Stimulated activated CD8-positive, alpha-beta memory T cell treated with anti-CD3 and anti-CD28 coated beads, Interleukin-7, amount 100 ng/mL, for 1 hour (primary cell): Measurements from ENCODE around the gene ARTN.

ENCODE experiments used
- DNase-seq, 2 donors: peaks; one replicate each; pipeline ENCODE4 v3.0.0-alpha.2; 2020; ENCODE audit warnings: low read depth in 2 of 2

ARTN gene

GRCh38 chr1:43947061-43947873 is 13.7 kb downstream of the ARTN start:
- DNase-seq = no peak

- no peak for DNase-seq
Observed at GRCh38 chr1:43947874-43948437, 14.4 kb downstream of the ARTN start.

GRCh38 chr1:43949678-43950077 is 16.1 kb downstream of the ARTN start:
- DNase-seq = no peak

GRCh38 chr1:43951021-43951985 is 17.7 kb downstream of the ARTN start:
- DNase-seq = no peak

GRCh38 chr1:43952731-43953346 is 19.2 kb downstream of the ARTN start:
- DNase-seq = no peak

GRCh38 chr1:43953361-43953760 is 19.8 kb downstream of the ARTN start:
- no peak for DNase-seq

- DNase-seq = no peak
Observed at GRCh38 chr1:43954036-43954435, 20.4 kb downstream of the ARTN start.

- DNase-seq = no peak
Observed at GRCh38 chr1:43956234-43956633, 22.6 kb downstream of the ARTN start.

- DNase-seq = no peak
Observed at GRCh38 chr1:43957407-43958040, 23.9 kb downstream of the ARTN start.

- DNase-seq = no peak
Observed at GRCh38 chr1:43958351-43959255, 25.0 kb downstream of the ARTN start.

GRCh38 chr1:43960798-43961197 is 27.2 kb downstream of the ARTN start:
- no peak for DNase-seq

GRCh38 chr1:43961692-43962091 is 28.1 kb downstream of the ARTN start:
- no peak for DNase-seq

- no peak for DNase-seq
Observed at GRCh38 chr1:43962324-43962723, 28.7 kb downstream of the ARTN start.

- DNase-seq = no peak
Observed at GRCh38 chr1:43963006-43963405, 29.4 kb downstream of the ARTN start.

- no peak for DNase-seq
Observed at GRCh38 chr1:43963890-43964289, 30.3 kb downstream of the ARTN start.

GRCh38 chr1:43965316-43965715 is 31.7 kb downstream of the ARTN start:
- DNase-seq = no peak

- no peak for DNase-seq
Observed at GRCh38 chr1:43968348-43968948, 34.8 kb downstream of the ARTN start.

GRCh38 chr1:43969416-43969745 is 35.8 kb downstream of the ARTN start:
- DNase-seq = no peak

GRCh38 chr1:43969746-43970466 is 36.3 kb downstream of the ARTN start, which contains the start of gene DPH2:
Gene DPH2 (plus strand): TSS chr1:43970010. CDS start chr1:43970176, 166 bp downstream.
- peak; percentile 87 to 90 for DNase-seq
